ENCODE measurements around the gene GNAL.

GNAL gene

DNA sequence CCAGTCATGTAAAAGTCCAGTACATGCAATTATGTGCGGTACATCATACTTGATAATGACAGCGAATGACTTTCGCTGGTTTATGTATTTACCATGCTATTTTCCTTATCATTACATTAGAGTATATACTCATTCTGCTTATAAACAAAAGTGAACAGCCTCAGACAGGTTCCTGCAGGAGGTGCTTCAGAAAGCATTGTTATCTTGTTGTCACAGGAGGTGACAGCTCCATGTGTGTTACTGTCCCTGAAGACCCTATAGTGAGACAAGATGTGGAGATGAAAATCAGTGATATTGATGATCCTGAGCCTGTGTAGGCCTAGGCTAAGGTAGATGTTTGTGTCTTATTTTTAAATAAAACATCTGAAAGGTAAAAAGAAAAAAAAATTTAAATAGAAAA is 234.4 kb downstream of the GNAL start:
- no peak for DNase-seq

DNA sequence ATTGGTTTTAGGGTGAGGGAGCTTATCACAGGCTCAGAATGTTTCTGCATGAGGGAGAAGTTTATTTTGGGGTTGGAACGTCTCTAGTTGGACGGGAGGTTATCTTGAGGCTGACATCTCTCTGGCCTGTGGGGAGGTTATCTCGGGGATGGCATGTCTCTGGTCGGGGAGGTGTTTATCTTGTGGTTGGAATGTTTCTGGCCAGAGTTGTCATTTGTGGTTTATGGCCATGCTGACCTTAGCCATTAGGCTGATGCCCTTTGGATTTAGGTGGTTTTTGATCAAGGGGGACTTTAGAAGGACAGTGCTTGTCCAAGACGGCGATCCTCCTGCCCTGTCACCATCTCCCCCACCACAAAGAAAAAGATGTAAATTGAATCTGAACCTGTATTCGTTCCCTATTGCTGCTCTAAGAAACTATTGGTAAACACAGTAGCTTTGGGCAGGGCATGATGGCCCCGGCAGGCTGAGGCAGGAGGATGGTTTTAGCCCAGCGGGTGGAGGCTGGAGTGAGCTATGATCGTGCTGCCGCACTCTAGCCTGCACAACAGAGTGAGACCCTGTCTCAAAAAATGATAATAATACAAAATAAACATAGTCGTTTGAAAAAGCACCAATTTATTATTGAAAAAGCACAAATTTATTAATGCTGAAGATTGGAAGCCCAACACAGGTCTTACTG is 236.9 kb downstream of the GNAL start:
- no peak for DNase-seq

DNA sequence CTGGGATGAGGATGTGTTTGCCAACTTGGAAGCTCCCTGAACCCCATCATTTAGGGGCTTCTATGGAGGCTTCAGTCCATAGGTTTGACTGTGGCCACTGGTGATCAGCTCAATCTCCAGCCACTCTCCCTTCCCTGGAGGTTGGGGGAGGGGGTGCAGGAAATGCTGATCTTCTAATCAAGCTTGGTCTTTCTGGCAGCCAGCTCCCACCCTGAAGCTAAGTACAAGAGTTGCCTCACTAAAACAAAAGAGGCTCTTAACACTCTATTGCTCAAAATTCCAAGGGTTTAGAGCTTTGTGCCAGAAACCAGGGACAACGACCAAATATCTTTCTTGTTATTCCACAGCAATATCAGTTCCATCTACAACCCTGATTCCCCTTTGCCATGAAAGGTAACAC is 238.4 kb downstream of the GNAL start:
- no peak for DNase-seq

DNA sequence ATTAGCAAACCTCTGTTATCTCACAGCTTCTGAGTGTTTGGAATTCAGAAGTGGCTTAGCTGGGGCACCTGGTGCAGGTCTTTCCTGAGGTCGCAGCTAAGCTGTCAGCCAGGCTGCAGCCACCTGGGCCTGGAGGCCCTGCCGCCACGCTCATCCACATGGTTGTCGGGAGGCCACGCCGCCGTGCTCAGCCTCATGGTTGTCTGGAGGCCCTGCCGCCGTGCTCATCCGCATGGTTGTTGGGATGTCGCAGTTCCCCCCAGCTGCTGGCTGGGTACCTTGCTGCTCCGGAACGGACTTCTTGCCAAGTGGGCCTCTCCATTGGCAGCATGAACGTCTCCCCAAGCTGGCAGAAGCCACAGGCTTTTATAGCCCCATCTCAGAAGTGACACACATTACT is 243.3 kb downstream of the GNAL start:
- no peak for DNase-seq
